Endothelial cell of hepatic sinusoid (primary cell): ENCODE data around the gene EFNA2.
"Not testable (repeated sequence)": the region's sequence is repeated elsewhere in the genome, so short reads cannot be mapped to it uniquely, and the experiment has no call there.

Experiments
- in situ Hi-C: cut with HindIII; loops from 2 replicates; pipeline ENCODE4 v1.10.0; 2017; ENCODE audit warnings: low sequenced_read_pairs

The EFNA2 gene

GRCh38 chr19:1313695-1314613 is 28.3 kb downstream of the EFNA2 start:
- in situ Hi-C loops, result no loop called here

GRCh38 chr19:1315470-1316166 is 29.9 kb downstream of the EFNA2 start:
- in situ Hi-C loops, result no loop called here

- in situ Hi-C loops, result no loop called here
Observed at GRCh38 chr19:1316466-1316865, 30.8 kb downstream of the EFNA2 start.

- in situ Hi-C loops, result no loop called here
Observed at GRCh38 chr19:1317274-1318003, 31.8 kb downstream of the EFNA2 start.

- in situ Hi-C loops, result no loop called here
Observed at GRCh38 chr19:1318678-1319471, 33.2 kb downstream of the EFNA2 start.

GRCh38 chr19:1320282-1320650 is 34.6 kb downstream of the EFNA2 start:
- in situ Hi-C loops, result loop anchor here (5.0 kb wide), 3 partner anchors 38 to 77 kb away; no protein-coding TSS in a partner anchor

- in situ Hi-C loops, result loop anchor here (5.0 kb wide), 3 partner anchors 39 to 76 kb away; no protein-coding TSS in a partner anchor
Observed at GRCh38 chr19:1321539-1321938, 35.9 kb downstream of the EFNA2 start.

- in situ Hi-C loops, result loop anchor here (5.0 kb wide), 3 partner anchors 40 to 75 kb away; no protein-coding TSS in a partner anchor
Observed at GRCh38 chr19:1322198-1322981, 36.7 kb downstream of the EFNA2 start.

- in situ Hi-C loops, result loop anchor here (5.0 kb wide), 3 partner anchors 42 to 73 kb away; no protein-coding TSS in a partner anchor
Observed at GRCh38 chr19:1324249-1324805, 38.7 kb downstream of the EFNA2 start.

GRCh38 chr19:1324806-1325567 is 39.3 kb downstream of the EFNA2 start:
- in situ Hi-C loops, result loop anchor here (5.0 kb wide), 3 partner anchors 43 to 72 kb away; no protein-coding TSS in a partner anchor

GRCh38 chr19:1325568-1326294 is 40.1 kb downstream of the EFNA2 start:
- in situ Hi-C loops, result no loop called here

GRCh38 chr19:1327125-1327524 is 41.5 kb downstream of the EFNA2 start:
- in situ Hi-C loops, result no loop called here

- in situ Hi-C loops, result not testable (repeated sequence)
Observed at GRCh38 chr19:1332208-1332607, 46.5 kb downstream of the EFNA2 start.

GRCh38 chr19:1336079-1336684 is 50.5 kb downstream of the EFNA2 start:
- in situ Hi-C loops, result no loop called here

- in situ Hi-C loops, result no loop called here
Observed at GRCh38 chr19:1340681-1341469, 55.2 kb downstream of the EFNA2 start.

GRCh38 chr19:1343041-1343440 is 57.4 kb downstream of the EFNA2 start:
- in situ Hi-C loops, result no loop called here

GRCh38 chr19:1349211-1349610 is 63.5 kb downstream of the EFNA2 start:
- in situ Hi-C loops, result no loop called here
